Neutrophil (primary cell): ENCODE results near the gene DNAJC30.

ENCODE experiments used
- H3K27ac ChIP-seq: fragments of 200-600 bp; sonication (generic); 2 replicates; pipeline ENCODE4 v1.5.1; 2016; ENCODE audit warnings: mild to moderate bottlenecking, moderate library complexity
- H3K27me3 ChIP-seq: fragments of 200-600 bp; sonication (generic); 2 replicates; pipeline ENCODE4 v1.6.0; 2016; ENCODE audit warnings: mild to moderate bottlenecking
- H3K36me3 ChIP-seq: fragments of 200-600 bp; sonication (generic); 2 replicates; pipeline ENCODE4 v1.5.1; 2017
- H3K4me1 ChIP-seq, 2 experiments: fragments of 200-600 bp in 1 of 2; sonication (generic) in 1 of 2; 1 replicate in 1 of 2; 2 replicates in 1 of 2; pipeline versions ENCODE4 v1.5.1 to v1.6.1; 2013 to 2016; ENCODE audit warnings: low read depth in 1 of 2, low read length in 1 of 2, mild to moderate bottlenecking in 1 of 2, moderate library complexity in 1 of 2; ENCODE audit not compliant: control insufficient read depth in 1 of 2, insufficient read depth in 1 of 2
- H3K4me3 ChIP-seq, 2 experiments: fragments of 200-600 bp in 1 of 2; sonication (generic) in 1 of 2; 1 replicate in 1 of 2; 2 replicates in 1 of 2; pipeline ENCODE4 v1.5.1; 2013 to 2016; ENCODE audit warnings: low read depth in 1 of 2, low read length in 1 of 2, mild to moderate bottlenecking in 1 of 2, moderate library complexity in 1 of 2
- H3K9me3 ChIP-seq: fragments of 200-600 bp; sonication (generic); 2 replicates; pipeline ENCODE4 v1.5.1; 2016
- TF ChIP-seq, protein P1 (sequence below): fragments of 200-600 bp; sonication (generic); IDR thresholded peaks from 2 replicates; pipeline ENCODE4 v1.5.1; 2016; ENCODE audit warnings: antibody characterized with exemption

The DNAJC30 gene

DNA sequence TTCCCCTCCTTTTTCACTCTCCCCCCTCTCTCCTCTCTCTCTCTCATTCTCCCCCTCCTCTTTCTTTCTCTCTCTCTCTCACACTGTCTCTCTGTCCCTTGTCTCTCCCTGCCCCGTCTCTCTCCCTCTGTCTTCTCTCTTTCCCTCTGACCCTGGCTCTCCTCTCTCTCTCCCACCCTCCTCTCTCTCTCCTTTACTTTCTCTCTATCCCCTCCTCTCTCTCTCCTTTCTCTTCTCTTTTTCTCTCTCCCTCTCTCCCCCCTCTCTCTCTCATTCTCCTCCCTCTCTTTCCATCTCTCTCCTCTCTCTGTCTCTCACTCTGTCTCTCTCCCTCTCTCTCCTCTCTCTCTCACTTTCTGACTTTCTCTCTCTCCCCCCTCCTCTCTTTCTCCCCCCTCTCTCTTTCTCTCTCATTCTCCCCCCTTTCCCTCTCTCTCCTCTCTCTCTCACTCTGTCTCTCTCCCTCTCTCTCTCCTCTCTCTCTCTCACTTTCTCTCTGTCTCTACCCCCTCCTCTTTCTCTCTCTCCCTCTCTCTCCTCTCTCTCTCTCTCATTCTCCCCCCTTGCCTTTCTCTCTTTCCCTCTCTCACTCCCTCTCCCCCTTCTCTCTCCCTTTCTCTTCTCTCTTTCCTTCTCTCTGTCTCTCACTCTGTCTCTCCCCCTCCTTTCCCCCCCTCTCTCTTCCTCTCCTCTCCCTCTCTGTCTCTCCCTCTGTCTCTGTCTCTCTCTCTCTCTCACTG, 34.5 kb downstream of the DNAJC30 start:
- Histone ChIP-seq H3K27me3 (peaks cover 98% of the 10 kb centered on the region), H3K36me3 (no peaks in the 10 kb centered on the region)
- TF ChIP-seq, protein P1, sequence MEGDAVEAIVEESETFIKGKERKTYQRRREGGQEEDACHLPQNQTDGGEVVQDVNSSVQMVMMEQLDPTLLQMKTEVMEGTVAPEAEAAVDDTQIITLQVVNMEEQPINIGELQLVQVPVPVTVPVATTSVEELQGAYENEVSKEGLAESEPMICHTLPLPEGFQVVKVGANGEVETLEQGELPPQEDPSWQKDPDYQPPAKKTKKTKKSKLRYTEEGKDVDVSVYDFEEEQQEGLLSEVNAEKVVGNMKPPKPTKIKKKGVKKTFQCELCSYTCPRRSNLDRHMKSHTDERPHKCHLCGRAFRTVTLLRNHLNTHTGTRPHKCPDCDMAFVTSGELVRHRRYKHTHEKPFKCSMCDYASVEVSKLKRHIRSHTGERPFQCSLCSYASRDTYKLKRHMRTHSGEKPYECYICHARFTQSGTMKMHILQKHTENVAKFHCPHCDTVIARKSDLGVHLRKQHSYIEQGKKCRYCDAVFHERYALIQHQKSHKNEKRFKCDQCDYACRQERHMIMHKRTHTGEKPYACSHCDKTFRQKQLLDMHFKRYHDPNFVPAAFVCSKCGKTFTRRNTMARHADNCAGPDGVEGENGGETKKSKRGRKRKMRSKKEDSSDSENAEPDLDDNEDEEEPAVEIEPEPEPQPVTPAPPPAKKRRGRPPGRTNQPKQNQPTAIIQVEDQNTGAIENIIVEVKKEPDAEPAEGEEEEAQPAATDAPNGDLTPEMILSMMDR, result no peak

DNA sequence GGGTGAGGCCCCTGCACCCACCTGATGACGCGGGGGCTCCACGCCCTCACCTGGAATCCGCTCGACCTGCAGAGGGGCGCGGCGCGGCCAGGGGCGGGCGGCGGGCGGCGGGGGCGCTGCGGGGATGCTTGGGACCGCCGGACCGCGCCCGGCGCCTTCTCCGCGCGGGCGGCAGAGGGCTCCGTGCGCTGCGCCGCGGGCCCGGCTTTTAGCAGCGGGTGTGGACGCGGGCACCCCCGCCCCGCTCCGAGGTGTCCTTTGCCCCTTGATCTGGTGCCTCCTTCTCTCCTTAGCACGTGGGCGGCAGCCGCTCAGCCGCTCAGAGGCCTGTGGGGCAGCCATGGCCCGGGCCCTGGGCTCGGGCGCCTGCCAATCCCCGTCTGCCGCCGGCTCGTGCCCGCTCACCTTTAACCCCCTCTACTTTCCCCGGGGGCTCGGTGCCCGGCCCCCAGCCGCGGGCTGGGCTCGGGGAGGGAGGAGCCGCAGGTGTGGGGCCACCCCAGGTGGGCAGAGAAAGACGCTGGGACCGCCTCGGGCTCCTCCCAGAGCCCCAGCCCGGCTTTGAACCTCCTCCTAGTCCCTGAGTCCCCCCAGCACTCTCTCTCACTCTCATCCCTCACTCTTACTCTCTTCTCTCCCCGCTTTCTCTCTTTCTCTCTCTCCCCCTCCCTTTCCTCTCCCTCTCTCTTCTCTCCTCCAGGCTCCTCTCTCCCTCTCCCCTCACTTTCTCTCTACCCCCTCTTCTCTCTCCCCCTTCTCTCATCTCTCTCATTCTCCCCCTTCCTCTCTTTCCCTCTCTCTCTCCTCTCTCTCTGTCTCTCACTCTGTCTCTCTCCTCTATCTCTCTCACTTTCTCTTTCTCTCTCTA, 35.3 kb downstream of the DNAJC30 start:
- no peak overlapping the region for H3K27ac ChIP-seq
- no peaks in the 10 kb centered on the region for H3K4me1 ChIP-seq
- no peaks in the 10 kb centered on the region for H3K36me3 ChIP-seq
- TF ChIP-seq, protein P1, result no peak
- H3K4me3 ChIP-seq, result no peak overlapping the region
- H3K27me3 ChIP-seq, result peaks cover 95% of the 10 kb centered on the region
- no peaks in the 10 kb centered on the region for H3K9me3 ChIP-seq

More for the DNA sequence above, 34.5 kb downstream of the DNAJC30 start:
- H3K27ac ChIP-seq, result no peak overlapping the region
- H3K4me3 ChIP-seq, result no peak overlapping the region
- no peaks in the 10 kb centered on the region for H3K4me1 ChIP-seq
- no peaks in the 10 kb centered on the region for H3K9me3 ChIP-seq

DNA sequence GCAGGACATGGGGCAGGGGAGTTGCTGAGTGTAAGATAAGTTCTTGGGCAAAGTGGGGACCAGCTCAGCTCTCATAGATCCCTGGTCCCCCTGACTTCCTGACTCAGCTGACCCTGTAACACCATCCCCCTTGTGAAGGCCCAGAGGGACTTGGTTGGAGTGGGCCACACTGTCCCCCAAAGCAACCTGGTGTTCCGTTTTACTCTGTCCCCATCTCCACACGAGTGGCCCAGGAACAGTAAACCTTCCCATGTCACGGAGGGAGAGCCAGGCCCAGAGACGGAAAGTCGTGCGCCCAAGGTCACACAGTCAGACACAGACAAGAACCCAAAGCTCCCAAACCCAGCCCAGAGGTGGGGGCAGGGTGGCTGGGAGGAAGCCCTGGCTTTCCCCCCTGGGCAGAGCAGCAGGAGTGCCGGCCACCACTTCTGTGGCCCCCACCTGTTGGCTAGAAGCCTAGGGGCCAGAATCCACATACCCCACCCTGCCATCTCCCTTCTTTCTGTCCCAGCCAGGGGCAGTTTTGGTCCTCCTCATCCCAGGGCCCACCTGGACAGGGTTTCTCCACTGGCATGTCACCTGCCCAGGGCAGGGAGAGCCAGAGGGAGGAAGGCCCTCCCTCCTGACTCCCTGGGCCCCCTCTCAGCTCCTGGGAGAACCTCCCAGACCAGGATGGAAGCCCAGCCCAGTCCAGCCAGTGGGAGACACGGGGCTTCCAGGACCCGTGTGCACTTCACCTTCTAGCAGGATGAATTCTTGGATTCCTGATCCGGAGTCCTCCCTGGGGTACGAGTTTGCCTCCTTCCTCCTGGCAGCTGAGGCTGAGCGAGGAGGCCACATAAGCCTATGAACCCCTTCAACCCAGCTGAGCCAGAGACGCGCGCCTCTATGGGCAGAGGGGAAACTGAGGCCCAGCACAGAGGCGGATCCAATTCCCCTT, 36.2 kb downstream of the DNAJC30 start:
- H3K4me1 ChIP-seq, result no peaks in the 10 kb centered on the region
- no peak overlapping the region for H3K27ac ChIP-seq
- TF ChIP-seq, protein P1, result no peak
- no peaks in the 10 kb centered on the region for H3K36me3 ChIP-seq
- H3K27me3 ChIP-seq, result peaks cover 94% of the 10 kb centered on the region
- H3K9me3 ChIP-seq, result no peaks in the 10 kb centered on the region
- H3K4me3 ChIP-seq, result no peak overlapping the region

DNA sequence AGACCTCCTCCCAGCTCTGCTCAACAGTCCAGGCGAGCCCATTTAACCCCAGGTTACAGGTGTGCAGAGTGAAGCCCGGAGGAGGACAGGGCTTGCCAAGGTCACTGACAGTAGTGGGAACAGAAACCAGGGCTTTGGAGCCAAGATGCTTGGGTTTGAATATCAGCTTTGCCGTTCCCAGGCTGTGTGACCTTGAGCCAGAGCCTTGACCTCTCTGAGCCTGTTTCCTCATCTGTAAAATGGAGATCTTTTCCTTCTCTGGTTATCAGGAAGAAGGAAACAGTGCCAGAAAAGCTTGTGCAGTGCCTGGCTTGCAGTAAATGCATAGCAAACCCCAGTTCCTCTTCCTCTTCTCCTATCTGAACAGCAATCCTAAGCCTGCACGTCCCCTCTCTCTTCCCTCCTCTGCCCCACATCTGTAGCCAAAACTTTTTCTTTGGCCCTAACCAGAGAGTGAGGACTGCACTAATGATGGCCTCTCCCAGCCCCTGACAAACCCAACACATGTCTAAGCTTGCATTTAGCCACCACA, 37.5 kb downstream of the DNAJC30 start:
- H3K27ac ChIP-seq, result no peak overlapping the region
- H3K27me3 ChIP-seq, result peaks cover 82% of the 10 kb centered on the region

More for the DNA sequence above, 37.5 kb downstream of the DNAJC30 start:
- TF ChIP-seq, protein P1, result no peak
- H3K9me3 ChIP-seq, result peaks cover 13% of the 10 kb centered on the region
- no peak overlapping the region for H3K4me3 ChIP-seq
- H3K4me1 ChIP-seq, result no peaks in the 10 kb centered on the region
- H3K36me3 ChIP-seq, result no peaks in the 10 kb centered on the region
